ENCODE results near the gene ANO4. TPM values are rescaled to one million over a fixed set of nuclear protein-coding genes. Genes with fewer than 3 reads are reported as not detected.

ANO4 gene
- 0.74 TPM for total RNA-seq

DNA sequence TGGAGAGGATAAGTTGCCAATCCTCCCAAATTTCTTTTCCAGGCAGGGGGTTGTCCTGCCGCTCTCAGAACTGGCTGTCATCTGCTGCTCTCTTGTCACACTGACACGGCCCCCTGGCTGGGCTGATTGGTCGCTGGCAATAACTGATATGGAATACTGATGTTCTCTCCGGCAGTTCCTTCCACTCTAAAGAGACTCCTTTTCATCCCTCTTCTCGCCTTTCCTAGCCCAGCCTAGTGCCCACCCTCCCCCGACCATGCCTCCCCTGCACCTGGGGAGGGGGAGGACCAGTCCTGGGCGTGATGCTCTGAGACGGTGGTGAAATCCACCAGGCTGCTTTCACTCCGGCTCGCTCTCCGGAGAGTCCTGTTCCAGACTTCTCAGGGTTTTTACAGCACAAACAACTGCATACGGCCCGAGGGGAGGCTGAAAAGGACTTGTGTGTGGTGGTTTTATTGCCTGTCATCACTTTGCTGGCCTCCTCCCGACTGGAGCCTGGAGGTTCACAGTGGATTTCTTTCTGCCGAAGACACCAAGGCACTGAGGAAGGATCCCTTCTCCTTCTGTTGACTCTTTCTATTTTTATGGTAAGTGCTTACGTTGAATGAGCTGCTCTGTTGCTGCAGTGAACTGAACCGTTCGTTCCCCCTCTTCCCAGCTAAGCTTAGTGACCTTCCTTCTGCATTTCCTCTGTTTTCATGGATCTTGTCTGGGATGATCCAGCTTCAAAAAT lies at the start of gene ANO4:
Gene ANO4 (plus strand): TSS at position 336 of the 733 bp plus-strand sequence. CDS start 107,010 bp downstream, outside the sequence.
- no peak for DNase-seq (ENCODE audit: extremely low spot score in 2 of 2)
- Histone ChIP-seq H3K9me3 (no peaks in the 10 kb centered on the region), H3K27me3 (no peaks in the 10 kb centered on the region), H3K27ac (no peak within 1 kb of the TSS), H3K4me1 (no peaks in the 10 kb centered on the region), H3K4me3 (peak within 1 kb of the TSS in 1 of 2 donors; percentile 41), H3K36me3 (no peaks in the 10 kb centered on the region)
- intact Hi-C loops (cut with DNase I) = no loop called here
- no peak for TF ChIP-seq POLR2AphosphoS5 (IDR thresholded peaks at IDR 0.05; ENCODE audit: insufficient read depth in 1 of 2, low read depth in 1 of 2)
- TF ChIP-seq, protein P1, sequence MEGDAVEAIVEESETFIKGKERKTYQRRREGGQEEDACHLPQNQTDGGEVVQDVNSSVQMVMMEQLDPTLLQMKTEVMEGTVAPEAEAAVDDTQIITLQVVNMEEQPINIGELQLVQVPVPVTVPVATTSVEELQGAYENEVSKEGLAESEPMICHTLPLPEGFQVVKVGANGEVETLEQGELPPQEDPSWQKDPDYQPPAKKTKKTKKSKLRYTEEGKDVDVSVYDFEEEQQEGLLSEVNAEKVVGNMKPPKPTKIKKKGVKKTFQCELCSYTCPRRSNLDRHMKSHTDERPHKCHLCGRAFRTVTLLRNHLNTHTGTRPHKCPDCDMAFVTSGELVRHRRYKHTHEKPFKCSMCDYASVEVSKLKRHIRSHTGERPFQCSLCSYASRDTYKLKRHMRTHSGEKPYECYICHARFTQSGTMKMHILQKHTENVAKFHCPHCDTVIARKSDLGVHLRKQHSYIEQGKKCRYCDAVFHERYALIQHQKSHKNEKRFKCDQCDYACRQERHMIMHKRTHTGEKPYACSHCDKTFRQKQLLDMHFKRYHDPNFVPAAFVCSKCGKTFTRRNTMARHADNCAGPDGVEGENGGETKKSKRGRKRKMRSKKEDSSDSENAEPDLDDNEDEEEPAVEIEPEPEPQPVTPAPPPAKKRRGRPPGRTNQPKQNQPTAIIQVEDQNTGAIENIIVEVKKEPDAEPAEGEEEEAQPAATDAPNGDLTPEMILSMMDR (IDR thresholded peaks at IDR 0.05) = no peak
- TF ChIP-seq POLR2A (IDR thresholded peaks at IDR 0.05) = no peak

DNA sequence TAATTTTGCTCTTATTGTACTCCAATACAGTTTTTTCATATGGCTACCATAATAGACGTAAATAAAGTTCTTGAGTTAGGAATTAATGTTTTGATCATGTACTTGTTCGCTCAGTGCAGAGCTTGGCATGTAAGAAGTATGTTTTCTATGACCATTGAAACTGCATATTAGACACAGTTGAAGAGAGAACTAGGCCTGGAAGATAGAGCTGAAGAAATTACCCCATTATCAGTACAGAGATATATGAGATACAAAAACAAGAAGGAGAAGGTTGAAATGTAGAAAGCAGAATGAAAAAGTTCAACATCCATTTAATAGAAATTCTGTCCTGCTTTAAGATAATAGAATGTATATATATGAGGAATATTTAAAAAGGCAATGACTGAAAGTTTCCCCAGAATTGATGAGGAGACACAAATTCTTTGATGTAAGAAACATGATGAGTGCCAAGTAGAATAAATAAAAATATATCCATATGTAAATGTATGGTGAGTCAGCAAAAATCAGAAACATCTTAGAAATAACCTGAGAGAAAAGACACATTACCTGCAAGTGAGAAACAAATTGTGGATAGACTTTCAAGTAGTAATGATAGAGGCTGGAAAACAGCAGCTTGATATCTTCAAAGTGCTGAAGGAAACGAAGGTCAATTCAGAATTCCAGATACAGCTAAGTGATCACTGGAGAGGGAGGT lies 49.1 kb upstream of the ANO4 start:
- no peak overlapping the region for H3K4me3 ChIP-seq
- H3K27me3 ChIP-seq = no peaks in the 10 kb centered on the region
- no peak overlapping the region for H3K27ac ChIP-seq
- TF ChIP-seq, protein P1 (IDR thresholded peaks at IDR 0.05) = no peak
- TF ChIP-seq POLR2A (IDR thresholded peaks at IDR 0.05) (no peak), POLR2AphosphoS5 (IDR thresholded peaks at IDR 0.05; ENCODE audit: insufficient read depth in 1 of 2, low read depth in 1 of 2) (no peak)
- no peak for DNase-seq (ENCODE audit: extremely low spot score in 2 of 2)
- H3K9me3 ChIP-seq = no peaks in the 10 kb centered on the region
- no peaks in the 10 kb centered on the region for H3K4me1 ChIP-seq
- no peaks in the 10 kb centered on the region for H3K36me3 ChIP-seq
- intact Hi-C loops (cut with DNase I) = no loop called here

DNA sequence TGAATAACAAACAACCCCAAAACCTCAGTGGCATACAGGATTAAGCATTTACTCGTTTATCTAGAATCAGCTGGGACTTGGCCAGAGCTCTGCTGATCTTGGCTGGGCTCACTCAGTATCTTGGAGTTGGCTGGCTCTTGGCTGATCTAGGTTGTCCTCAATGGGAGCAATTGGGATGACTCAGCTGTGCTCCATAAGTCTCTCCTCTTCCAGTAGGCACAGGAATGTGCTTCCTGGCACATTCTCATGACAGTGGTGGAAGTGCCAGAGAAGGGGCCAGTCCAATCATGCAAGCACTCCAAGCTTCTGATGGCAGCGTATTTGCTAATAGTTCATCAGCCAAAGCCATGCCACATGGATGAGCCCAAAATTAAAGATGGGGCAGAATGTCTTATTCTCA lies 41.7 kb upstream of the ANO4 start:
- Histone ChIP-seq H3K27me3 (no peaks in the 10 kb centered on the region), H3K9me3 (no peaks in the 10 kb centered on the region), H3K4me3 (no peak overlapping the region), H3K27ac (no peak overlapping the region), H3K36me3 (no peaks in the 10 kb centered on the region), H3K4me1 (no peaks in the 10 kb centered on the region)
- DNase-seq (ENCODE audit: extremely low spot score in 2 of 2) = no peak
- TF ChIP-seq POLR2A (IDR thresholded peaks at IDR 0.05) = no peak
- TF ChIP-seq, protein P1 (IDR thresholded peaks at IDR 0.05) = no peak
- intact Hi-C loops (cut with DNase I) = no loop called here

DNA sequence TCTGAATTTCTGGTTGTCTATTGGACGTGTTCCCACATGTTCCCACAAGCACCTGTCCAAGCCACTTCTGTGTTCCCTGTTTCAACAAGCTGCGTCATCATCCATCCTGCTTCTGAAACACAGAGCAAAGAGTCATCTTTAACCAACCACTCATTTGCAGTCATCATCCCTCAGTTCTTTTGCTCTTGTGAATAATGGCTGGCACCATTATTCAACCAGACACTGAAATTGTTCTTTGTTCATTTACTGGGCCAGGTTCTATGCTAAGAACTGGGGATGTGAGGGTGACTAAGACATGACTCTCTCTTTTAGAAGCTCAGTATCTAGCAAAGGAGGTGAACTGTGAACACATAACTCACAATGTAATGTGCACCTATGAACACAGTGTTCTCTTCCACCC lies 40.7 kb upstream of the ANO4 start:
- no peaks in the 10 kb centered on the region for H3K4me1 ChIP-seq
- no peaks in the 10 kb centered on the region for H3K27me3 ChIP-seq
- intact Hi-C loops (cut with DNase I) = no loop called here
- TF ChIP-seq POLR2AphosphoS5 (IDR thresholded peaks at IDR 0.05; ENCODE audit: insufficient read depth in 1 of 2, low read depth in 1 of 2) (no peak), POLR2A (IDR thresholded peaks at IDR 0.05) (no peak)
- TF ChIP-seq, protein P1 (IDR thresholded peaks at IDR 0.05) = no peak
- no peak overlapping the region for H3K27ac ChIP-seq
- no peak overlapping the region for H3K4me3 ChIP-seq
- no peaks in the 10 kb centered on the region for H3K36me3 ChIP-seq
- no peaks in the 10 kb centered on the region for H3K9me3 ChIP-seq
- no peak for DNase-seq (ENCODE audit: extremely low spot score in 2 of 2)

DNA sequence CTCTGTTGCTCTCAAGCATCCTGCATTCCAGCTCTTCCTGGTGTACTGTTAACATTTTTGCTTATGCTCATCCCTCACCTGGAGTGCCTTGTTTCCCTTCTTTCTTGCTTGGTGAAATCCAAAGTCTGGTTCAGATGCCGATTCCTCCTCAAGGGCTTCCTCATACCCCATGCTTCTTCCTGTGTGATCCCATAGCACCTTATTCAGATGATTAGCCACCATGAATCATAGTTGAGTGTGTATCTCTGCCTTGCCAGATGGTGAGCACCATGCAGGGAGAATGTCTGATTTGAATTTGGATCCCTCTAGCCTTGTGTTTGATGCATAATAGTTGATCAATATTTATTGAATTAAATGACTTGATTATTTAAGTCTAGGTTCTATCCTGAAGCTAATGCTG lies 39.4 kb upstream of the ANO4 start:
- DNase-seq (ENCODE audit: extremely low spot score in 2 of 2) = no peak
- intact Hi-C loops (cut with DNase I) = no loop called here
- Histone ChIP-seq H3K27me3 (no peaks in the 10 kb centered on the region), H3K36me3 (no peaks in the 10 kb centered on the region), H3K4me3 (no peak overlapping the region), H3K9me3 (no peaks in the 10 kb centered on the region), H3K27ac (no peak overlapping the region), H3K4me1 (no peaks in the 10 kb centered on the region)
- TF ChIP-seq POLR2A (IDR thresholded peaks at IDR 0.05) (no peak), POLR2AphosphoS5 (IDR thresholded peaks at IDR 0.05; ENCODE audit: insufficient read depth in 1 of 2, low read depth in 1 of 2) (no peak)
- TF ChIP-seq, protein P1 (IDR thresholded peaks at IDR 0.05) = no peak
